ENCODE measurements around the gene LCN9. TPM values are rescaled to one million over a fixed set of nuclear protein-coding genes. Genes with fewer than 3 reads are reported as not detected.
"Not testable (repeated sequence)": the region's sequence is repeated elsewhere in the genome, so short reads cannot be mapped to it uniquely, and the experiment has no call there.

Gene LCN9
- not detected for total RNA-seq

- DNase-seq = no peak
These were observed at the start of gene LCN9 for GRCh38 chr9:135662758-135663450. LCN9 (plus strand) TSS chr9:135663309; CDS start chr9:135663322, 13 bp downstream.

- DNase-seq = no peak
These were observed 48.9 kb upstream of the LCN9 start for GRCh38 chr9:135613946-135614805.

- no peak for DNase-seq
These were observed 48.1 kb upstream of the LCN9 start for GRCh38 chr9:135614821-135615665.

- DNase-seq = no peak
These were observed 47.2 kb upstream of the LCN9 start for GRCh38 chr9:135615666-135616618.

- no peak for DNase-seq
These were observed 46.2 kb upstream of the LCN9 start for GRCh38 chr9:135616619-135617537.

GRCh38 chr9:135617538-135617900 lies 45.6 kb upstream of the LCN9 start:
- DNase-seq = no peak

GRCh38 chr9:135617991-135618411 lies 45.1 kb upstream of the LCN9 start:
- DNase-seq = no peak

GRCh38 chr9:135618866-135619598 lies 44.1 kb upstream of the LCN9 start:
- DNase-seq = no peak

GRCh38 chr9:135619599-135619886 lies 43.6 kb upstream of the LCN9 start:
- DNase-seq = no peak

- no peak for DNase-seq
These were observed 42.6 kb upstream of the LCN9 start for GRCh38 chr9:135620558-135620957.

GRCh38 chr9:135622415-135623020 lies 40.6 kb upstream of the LCN9 start:
- DNase-seq = no peak

GRCh38 chr9:135624282-135624681 lies 38.8 kb upstream of the LCN9 start:
- no peak for DNase-seq

GRCh38 chr9:135632841-135633240 lies 30.3 kb upstream of the LCN9 start:
- DNase-seq = no peak

- DNase-seq = not testable (repeated sequence)
These were observed 26.1 kb upstream of the LCN9 start for GRCh38 chr9:135636930-135637530.

- DNase-seq = no peak
These were observed 23.9 kb upstream of the LCN9 start, which contains the start of gene GLT6D1 for GRCh38 chr9:135639196-135639595. GLT6D1 (minus strand) TSS chr9:135639540; CDS start chr9:135639187, 353 bp downstream.

- DNase-seq = no peak
These were observed 22.1 kb upstream of the LCN9 start for GRCh38 chr9:135641047-135641446.

GRCh38 chr9:135641745-135642144 lies 21.4 kb upstream of the LCN9 start:
- no peak for DNase-seq

GRCh38 chr9:135644631-135645218 lies 18.4 kb upstream of the LCN9 start:
- DNase-seq = no peak

Data from skin of body (tissue), 2 donors.